GM12878 (cell line): ENCODE results near the gene KAZN. TPM values are rescaled to one million over a fixed set of nuclear protein-coding genes. Genes with fewer than 3 reads are reported as not detected.

ENCODE experiments used
- ATAC-seq: fragments of 200-7000 bp; cut with Tn5 transposase; 3 replicates; pipeline ENCODE4 v1.9.1; 2020; ENCODE audit warnings: mild to moderate bottlenecking, moderate library complexity
- BruUV-seq: library from RNA; stranded (reverse); fragments of 400-500 nt; replicated peaks from 2 replicates; lab custom pipeline; 2021; lab: Mats Ljungman, UMichigan
- CTCF ChIA-PET: fragments of 300-600 bp; sonication (Branson Sonifier 250); formaldehyde crosslinking; extraction: SDS; loops from one replicate; lab custom pipeline; 2021; ENCODE audit warnings: inconsistent platforms; lab: Yijun Ruan, JAX
- POLR2A ChIA-PET: fragments of 350-600 bp; formaldehyde crosslinking; extraction: SDS; loops from one replicate; lab custom pipeline; 2021; ENCODE audit warnings: inconsistent platforms; lab: Charles Lee
- RAD21 ChIA-PET: fragments of 300-600 bp; sonication (Branson Sonifier 250); formaldehyde crosslinking; loops from one replicate; lab custom pipeline; 2023; ENCODE audit warnings: antibody characterized with exemption; ENCODE audit not compliant: unreplicated experiment; lab: Charles Lee
- SMC1A ChIA-PET: fragments of 300-600 bp; sonication (Branson Sonifier 250); formaldehyde crosslinking; loops from one replicate; lab custom pipeline; 2023; ENCODE audit not compliant: unreplicated experiment, uncharacterized antibody; lab: Charles Lee
- DNase-seq: peaks from one replicate; pipeline ENCODE4 v3.0.0-alpha.2; 2011; ENCODE audit warnings: low read depth, low spot score
- FAIRE-seq: peaks from 3 replicates; lab custom pipeline; 2011; peaks lifted over from hg19 to GRCh38; lab: Jason Lieb, UNC
- H2AFZ ChIP-seq: 2 replicates; pipeline ENCODE4 v1.6.0; 2011; ENCODE audit warnings: low read depth, low read length, control low read depth; ENCODE audit not compliant: control insufficient read depth
- H3K27ac ChIP-seq: 2 replicates; pipeline ENCODE4 v1.5.1; 2011; ENCODE audit warnings: control low read depth; ENCODE audit not compliant: control insufficient read depth, insufficient read depth
- H3K27me3 ChIP-seq, 2 experiments: replicated peaks in 1 of 2; 2 replicates each; pipeline versions ENCODE4 v1.6.0 to v1.6.1; 2011; ENCODE audit warnings: low read length in 1 of 2; ENCODE audit not compliant: control insufficient read depth in 2 of 2, insufficient read depth in 2 of 2
- H3K36me3 ChIP-seq, 2 experiments: 2 replicates each; pipeline ENCODE4 v1.5.1; 2011; ENCODE audit warnings: low read length in 1 of 2; ENCODE audit not compliant: control insufficient read depth in 2 of 2, insufficient read depth in 2 of 2
- H3K4me1 ChIP-seq: 2 replicates; pipeline ENCODE4 v1.6.1; 2011; ENCODE audit warnings: mild to moderate bottlenecking, low read length, moderate library complexity, mixed read lengths; ENCODE audit not compliant: control insufficient read depth, insufficient read depth
- H3K4me2 ChIP-seq: 2 replicates; pipeline ENCODE4 v1.6.0; 2011; ENCODE audit warnings: control low read depth; ENCODE audit not compliant: control insufficient read depth, insufficient read depth
- H3K4me3 ChIP-seq: fragments of 200-600 bp; sonication (generic); 2 replicates; pipeline ENCODE4 v1.5.1; 2016
- H3K79me2 ChIP-seq: 2 replicates; pipeline ENCODE4 v1.6.0; 2011; ENCODE audit warnings: low read length; ENCODE audit not compliant: control insufficient read depth, insufficient read depth
- H3K9ac ChIP-seq: 2 replicates; pipeline ENCODE4 v1.8.0; 2011; ENCODE audit warnings: low read length, control low read depth, mixed read lengths; ENCODE audit not compliant: control insufficient read depth, insufficient read depth
- H3K9me3 ChIP-seq: replicated peaks from 3 replicates; pipeline ENCODE4 v1.5.1; 2011; ENCODE audit warnings: mild to moderate bottlenecking, low read length; ENCODE audit not compliant: control insufficient read depth, insufficient read depth
- H4K20me1 ChIP-seq: 2 replicates; pipeline ENCODE4 v1.6.0; 2011; ENCODE audit not compliant: control insufficient read depth, insufficient read depth
- CHD2 ChIP-seq: IDR thresholded peaks from 2 replicates; pipeline ENCODE4 v1.6.1; 2011; ENCODE audit warnings: low read depth, low read length, improper control_type of control experiment, borderline replicate concordance
- EED ChIP-seq: sonication (generic); IDR thresholded peaks from 2 replicates; pipeline ENCODE4 v1.6.1; 2016; ENCODE audit warnings: antibody characterized with exemption, low read depth
- EP300 ChIP-seq, 2 experiments: fragments of 150-350 bp in 1 of 2; IDR thresholded peaks; 2 replicates each; pipeline ENCODE4 v1.6.1; 2011 to 2012; ENCODE audit warnings: low read depth in 2 of 2, low read length in 2 of 2, borderline replicate concordance in 1 of 2, improper control_type of control experiment in 1 of 2, inconsistent platforms in 1 of 2; ENCODE audit not compliant: control insufficient read depth in 1 of 2
- FOXK2 ChIP-seq: fragments of 450-650 bp; IDR thresholded peaks from 2 replicates; pipeline ENCODE4 v1.6.1; 2017; ENCODE audit warnings: mild to moderate bottlenecking, moderate library complexity
- FOXM1 ChIP-seq: IDR thresholded peaks from 2 replicates; pipeline ENCODE4 v1.6.1; 2012; ENCODE audit warnings: low read depth, mild to moderate bottlenecking, inconsistent platforms, low read length, moderate library complexity
- HDAC2 ChIP-seq: fragments of 200-600 bp; sonication (generic); IDR thresholded peaks from 2 replicates; pipeline ENCODE4 v1.6.1; 2017
- KLF5 ChIP-seq: fragments of 450-650 bp; IDR thresholded peaks from 2 replicates; pipeline ENCODE4 v1.6.1; 2014; ENCODE audit warnings: mild to moderate bottlenecking; ENCODE audit not compliant: partially characterized antibody
- MYB ChIP-seq: fragments of 150-350 bp; IDR thresholded peaks from 2 replicates; pipeline ENCODE4 v1.6.1; 2014; ENCODE audit warnings: mild to moderate bottlenecking, low read depth, low read length, borderline replicate concordance
- NFYB ChIP-seq: IDR thresholded peaks from 2 replicates; pipeline ENCODE4 v1.6.1; 2011; ENCODE audit warnings: low read depth, mild to moderate bottlenecking, low read length, improper control_type of control experiment, moderate library complexity; ENCODE audit not compliant: insufficient read depth
- POU2F2 ChIP-seq: IDR thresholded peaks from 3 replicates; pipeline ENCODE4 v1.6.1; 2011; ENCODE audit warnings: low read depth, mild to moderate bottlenecking, low read length, borderline replicate concordance
- RAD21 ChIP-seq: IDR thresholded peaks from 2 replicates; pipeline ENCODE4 v1.6.1; 2011; ENCODE audit warnings: mild to moderate bottlenecking, low read depth, low read length, moderate library complexity; ENCODE audit not compliant: insufficient read depth
- RAD51 ChIP-seq: fragments of 450-650 bp; IDR thresholded peaks from 2 replicates; pipeline ENCODE4 v1.6.1; 2016; ENCODE audit warnings: moderate library complexity, mild to moderate bottlenecking, inconsistent platforms
- SREBF1 ChIP-seq: IDR thresholded peaks from 2 replicates; pipeline ENCODE4 v1.6.1; 2012; ENCODE audit warnings: mild to moderate bottlenecking, low read length
- WGBS: methylation state at CpG from one replicate; pipeline ENCODE4 v1.1.6; 2016; ENCODE audit warnings: low lambda C conversion rate; ENCODE audit not compliant: insufficient replicate concordance, insufficient coverage; ENCODE audit errors: missing lambda C conversion rate; 5-methylcytosine and 5-hydroxymethylcytosine counted together
- in situ Hi-C: fragments of 300-500 bp; cut with MboI; formaldehyde crosslinking; loops from 9 replicates; pipeline ENCODE4 v1.14.3; 2018; ENCODE audit warnings: mixed read lengths
- intact Hi-C: fragments of 100-400 bp; cut with micrococcal nuclease; formaldehyde crosslinking; loops from one replicate; pipeline ENCODE4 v1.14.2; 2022; ENCODE audit not compliant: unreplicated experiment
- polyA plus RNA-seq, 11 experiments: library from polyadenylated mRNA; depleted of rRNA in 4 of 11; unstranded in 6 of 11; stranded (reverse) in 5 of 11; fragments of >200 nt; fragmentation: Nextera tagmentation in 4 of 11; fragmentation: Illumina TruSeq in 1 of 11; extraction: Ambion mirVana in 4 of 11; extraction: Trizol in 1 of 11; gene quantifications; 1 replicate in 1 of 11; 2 replicates in 10 of 11; pipeline versions ENCODE4 v1.2.1 to v1.2.3, GENCODE V29; 2011 to 2016; ENCODE audit warnings: inconsistent platforms in 2 of 11, missing spikeins in 2 of 11, low read depth in 1 of 11
- total RNA-seq, 4 experiments: library from RNA; depleted of rRNA in 3 of 4; stranded (reverse); fragments of >200 nt in 3 of 4; fragmentation: Illumina TruSeq in 1 of 4; extraction: Trizol in 1 of 4; gene quantifications; 2 replicates each; pipeline versions ENCODE4 v1.2.1 to v1.2.3, GENCODE V29; 2013 to 2021
- TF ChIP-seq, protein P1 (sequence below): IDR thresholded peaks from 2 replicates; pipeline ENCODE4 v1.6.1; 2011; ENCODE audit warnings: low read depth, mild to moderate bottlenecking, low read length, moderate library complexity, borderline replicate concordance; ENCODE audit errors: extremely low read depth
- TF ChIP-seq, protein P2 (sequence below): fragments of 450-650 bp; IDR thresholded peaks from 2 replicates; pipeline ENCODE4 v1.6.1; 2017; ENCODE audit warnings: borderline replicate concordance
- TF ChIP-seq, protein P3 (sequence below): IDR thresholded peaks from 2 replicates; pipeline ENCODE4 v1.6.1; 2012; ENCODE audit warnings: low read depth, low read length, improper control_type of control experiment
- TF ChIP-seq, protein P4 (sequence below): fragments of 450-650 bp; IDR thresholded peaks from 2 replicates; pipeline ENCODE4 v1.6.1; 2017; ENCODE audit warnings: mild to moderate bottlenecking, low read depth, inconsistent platforms; ENCODE audit not compliant: poor library complexity, severe bottlenecking

Gene KAZN
- total and polyA plus RNA-seq, 10 of the 15 experiments (the other 5 are each of a cell fraction or from before 2014, with no cell fraction given) = 0.72 to 4.0 (median 1.2) TPM

DNA sequence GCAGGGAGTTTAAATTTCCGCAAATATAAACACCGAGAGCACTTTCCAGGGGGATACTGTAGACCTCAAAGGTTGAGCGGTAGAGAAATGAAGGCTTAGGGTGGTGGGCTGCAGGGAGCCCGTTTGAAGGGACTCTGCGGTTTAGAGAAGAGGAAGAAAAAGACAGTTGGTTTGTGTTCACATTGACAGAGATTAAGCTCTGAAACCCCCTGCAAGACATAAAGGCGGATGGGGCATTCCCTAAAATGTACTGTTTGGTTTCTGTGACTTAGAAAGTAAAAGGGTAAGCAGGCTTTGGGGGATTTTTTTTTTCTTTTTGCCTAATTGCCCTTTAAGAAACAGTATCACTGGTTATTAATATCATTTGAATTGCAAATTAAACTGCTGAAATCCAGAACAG, 1.3 kb downstream of the KAZN start (continued):
- TF ChIP-seq MYB (no peak), KLF5 (no peak), CHD2 (no peak), NFYB (no peak), EP300 (IDR thresholded peaks at IDR 0.05; ENCODE audit: borderline replicate concordance in 1 of 2, control insufficient read depth in 1 of 2, low read depth in 2 of 2, low read length in 2 of 2) (peak in 1 of 2 experiments; percentile 67; a peak in 2 of 4 replicates)
- TF ChIP-seq, protein P1, sequence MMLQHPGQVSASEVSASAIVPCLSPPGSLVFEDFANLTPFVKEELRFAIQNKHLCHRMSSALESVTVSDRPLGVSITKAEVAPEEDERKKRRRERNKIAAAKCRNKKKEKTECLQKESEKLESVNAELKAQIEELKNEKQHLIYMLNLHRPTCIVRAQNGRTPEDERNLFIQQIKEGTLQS = no peak
- TF ChIP-seq, protein P2, sequence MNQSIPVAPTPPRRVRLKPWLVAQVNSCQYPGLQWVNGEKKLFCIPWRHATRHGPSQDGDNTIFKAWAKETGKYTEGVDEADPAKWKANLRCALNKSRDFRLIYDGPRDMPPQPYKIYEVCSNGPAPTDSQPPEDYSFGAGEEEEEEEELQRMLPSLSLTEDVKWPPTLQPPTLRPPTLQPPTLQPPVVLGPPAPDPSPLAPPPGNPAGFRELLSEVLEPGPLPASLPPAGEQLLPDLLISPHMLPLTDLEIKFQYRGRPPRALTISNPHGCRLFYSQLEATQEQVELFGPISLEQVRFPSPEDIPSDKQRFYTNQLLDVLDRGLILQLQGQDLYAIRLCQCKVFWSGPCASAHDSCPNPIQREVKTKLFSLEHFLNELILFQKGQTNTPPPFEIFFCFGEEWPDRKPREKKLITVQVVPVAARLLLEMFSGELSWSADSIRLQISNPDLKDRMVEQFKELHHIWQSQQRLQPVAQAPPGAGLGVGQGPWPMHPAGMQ = no peak

DNA sequence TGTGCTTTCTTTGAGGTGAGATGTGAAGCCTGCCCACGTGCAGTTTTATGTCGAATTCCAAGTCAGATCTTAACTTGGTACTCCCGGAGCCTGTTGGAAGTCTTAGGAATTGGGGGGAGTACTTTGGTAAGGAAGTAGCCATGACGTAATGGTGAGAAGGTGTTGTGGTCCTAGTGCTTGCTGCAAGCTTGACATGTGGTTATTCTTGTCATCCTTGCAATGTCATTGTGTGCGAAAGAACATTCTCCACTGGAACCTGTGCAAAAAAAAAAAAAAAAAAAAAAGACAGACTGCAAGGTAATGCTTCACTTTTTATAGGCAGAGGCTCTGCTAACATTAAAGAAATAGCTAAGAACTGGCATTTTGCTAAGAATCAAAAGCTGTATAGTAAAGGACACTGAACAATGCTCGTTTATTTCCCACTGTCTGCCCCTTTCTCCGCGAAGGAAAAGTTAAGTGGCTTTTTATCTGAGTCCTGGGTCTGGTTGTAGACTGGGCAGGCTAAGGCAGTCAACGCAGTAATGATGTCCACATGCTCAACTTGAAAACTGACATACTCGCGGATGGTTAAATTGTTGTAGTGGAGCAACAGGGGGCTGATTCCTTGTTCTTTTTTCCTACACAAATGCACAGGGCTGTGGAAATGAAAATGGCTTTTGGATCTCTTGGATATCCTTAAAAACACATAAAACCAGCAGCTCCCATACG, 2.1 kb downstream of the KAZN start:
- Histone ChIP-seq H3K79me2 (no peaks in the 10 kb centered on the region), H2AFZ (no peak overlapping the region; the same call in 1 of the 2 replicates), H3K36me3 (no peaks in the 10 kb centered on the region), H3K27ac (no peak overlapping the region), H3K9ac (no peak overlapping the region), H4K20me1 (no peaks in the 10 kb centered on the region), H3K4me3 (peak overlapping the region; percentile 35), H3K4me1 (peaks cover 11% of the 10 kb centered on the region), H3K9me3 (no peaks in the 10 kb centered on the region), H3K4me2 (peak overlapping the region; percentile 62), H3K27me3 (peaks cover 0 to 2% of the 10 kb centered on the region in 2 experiments; a peak in 3 of 4 replicates)
- ChIA-PET RAD21 (interaction anchor here (0.6 to 2.1 kb wide), 8 partner anchors 56 to 163 kb away, joined by 3 to 7 read pairs (median 4); no protein-coding TSS in a partner anchor), CTCF (interaction anchor here (0.6 to 1.3 kb wide), 5 partner anchors 16 to 873 kb away, joined by 3 to 4 read pairs (median 3); no protein-coding TSS in a partner anchor), POLR2A (interaction anchor here (0.6 to 0.7 kb wide), 2 partner anchors 54 to 136 kb away, joined by 3 to 7 read pairs; no protein-coding TSS in a partner anchor), SMC1A (interaction anchor here (1.0 to 2.1 kb wide), 7 partner anchors 8 to 504 kb away, joined by 3 to 8 read pairs (median 3); no protein-coding TSS in a partner anchor)
- 21% methylated on average over 12 of the region's 12 CpGs for WGBS
- DNase-seq = no peak
- peak; percentile 37 for ATAC-seq
- intact Hi-C loops (loop anchor here (5.0 to 10.0 kb wide), 2 partner anchors 78 to 324 kb away; no protein-coding TSS in a partner anchor), in situ Hi-C loops (no loop called here)
- FAIRE-seq = peak; percentile 44
- TSS peak; percentile 42 for BruUV-seq
- TF ChIP-seq, protein P3, sequence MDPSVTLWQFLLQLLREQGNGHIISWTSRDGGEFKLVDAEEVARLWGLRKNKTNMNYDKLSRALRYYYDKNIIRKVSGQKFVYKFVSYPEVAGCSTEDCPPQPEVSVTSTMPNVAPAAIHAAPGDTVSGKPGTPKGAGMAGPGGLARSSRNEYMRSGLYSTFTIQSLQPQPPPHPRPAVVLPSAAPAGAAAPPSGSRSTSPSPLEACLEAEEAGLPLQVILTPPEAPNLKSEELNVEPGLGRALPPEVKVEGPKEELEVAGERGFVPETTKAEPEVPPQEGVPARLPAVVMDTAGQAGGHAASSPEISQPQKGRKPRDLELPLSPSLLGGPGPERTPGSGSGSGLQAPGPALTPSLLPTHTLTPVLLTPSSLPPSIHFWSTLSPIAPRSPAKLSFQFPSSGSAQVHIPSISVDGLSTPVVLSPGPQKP = no peak
- TF ChIP-seq KLF5 = no peak
- no peak for TF ChIP-seq POU2F2
- TF ChIP-seq, protein P4, sequence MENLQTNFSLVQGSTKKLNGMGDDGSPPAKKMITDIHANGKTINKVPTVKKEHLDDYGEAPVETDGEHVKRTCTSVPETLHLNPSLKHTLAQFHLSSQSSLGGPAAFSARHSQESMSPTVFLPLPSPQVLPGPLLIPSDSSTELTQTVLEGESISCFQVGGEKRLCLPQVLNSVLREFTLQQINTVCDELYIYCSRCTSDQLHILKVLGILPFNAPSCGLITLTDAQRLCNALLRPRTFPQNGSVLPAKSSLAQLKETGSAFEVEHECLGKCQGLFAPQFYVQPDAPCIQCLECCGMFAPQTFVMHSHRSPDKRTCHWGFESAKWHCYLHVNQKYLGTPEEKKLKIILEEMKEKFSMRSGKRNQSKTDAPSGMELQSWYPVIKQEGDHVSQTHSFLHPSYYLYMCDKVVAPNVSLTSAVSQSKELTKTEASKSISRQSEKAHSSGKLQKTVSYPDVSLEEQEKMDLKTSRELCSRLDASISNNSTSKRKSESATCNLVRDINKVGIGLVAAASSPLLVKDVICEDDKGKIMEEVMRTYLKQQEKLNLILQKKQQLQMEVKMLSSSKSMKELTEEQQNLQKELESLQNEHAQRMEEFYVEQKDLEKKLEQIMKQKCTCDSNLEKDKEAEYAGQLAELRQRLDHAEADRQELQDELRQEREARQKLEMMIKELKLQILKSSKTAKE = no peak
- no peak for TF ChIP-seq FOXK2
- TF ChIP-seq SREBF1 = no peak
- TF ChIP-seq EED = peak; percentile 62; the same call in 1 of the 2 replicates
- no peak for TF ChIP-seq HDAC2
- TF ChIP-seq FOXM1 = no peak
- TF ChIP-seq RAD51 = no peak
- TF ChIP-seq RAD21 = no peak
